Measurements from ENCODE around the gene IL13. TPM values are rescaled to one million over a fixed set of nuclear protein-coding genes. Genes with fewer than 3 reads are reported as not detected.

The IL13 gene
- polyA plus RNA-seq, 1 donor (not counting 4 experiments of a cell fraction or from before 2014, with no cell fraction given) = not detected

- Histone ChIP-seq H3K4me3 (ENCODE audit: control insufficient read depth in 2 of 3, extremely low read depth in 1 of 3, insufficient read depth in 2 of 3, low read depth in 1 of 3, low read length in 3 of 3) (no peak overlapping the region), H3K27ac (ENCODE audit: control insufficient read depth, insufficient read depth, low read length) (no peak overlapping the region), H4K20me1 (ENCODE audit: control insufficient read depth, extremely low read depth, insufficient read depth, low read length) (no peaks in the 10 kb centered on the region), H3K9me1 (ENCODE audit: control insufficient read depth, extremely low read depth, insufficient read depth, low read length) (no peaks in the 10 kb centered on the region), H2AFZ (ENCODE audit: control insufficient read depth, low read length) (no peak overlapping the region), H3K36me3 (ENCODE audit: control insufficient read depth in 2 of 2, extremely low read depth in 1 of 2, insufficient read depth in 2 of 2, low read length in 2 of 2) (no peaks in the 10 kb centered on the region), H3K9me3 (ENCODE audit: control insufficient read depth, low read depth, low read length) (no peaks in the 10 kb centered on the region), H3K27me3 (ENCODE audit: control insufficient read depth, extremely low read depth, insufficient read depth, low read length) (no peaks in the 10 kb centered on the region), H3K4me2 (ENCODE audit: control insufficient read depth, extremely low read depth, insufficient read depth, low read depth, low read length) (no peak overlapping the region), H3K4me1 (ENCODE audit: control insufficient read depth, extremely low read depth, insufficient read depth, low read length) (no peaks in the 10 kb centered on the region), H3K9ac (ENCODE audit: control insufficient read depth, extremely low read depth, insufficient read depth, low read length) (no peak overlapping the region), H3K79me2 (ENCODE audit: control insufficient read depth, insufficient read depth, low read length) (no peaks in the 10 kb centered on the region)
- dilution Hi-C loops (cut with MboI; ENCODE audit: extremely low pct_ligation_motif_present, low sequenced_read_pairs) = no loop called here
- TF ChIP-seq CTCF (optimal IDR thresholded peaks at IDR 0.05 in 1 of 3, IDR thresholded peaks at IDR 0.05 in 1 of 3, conservative IDR thresholded peaks at IDR 0.05 in 1 of 3; ENCODE audit: extremely low read depth in 1 of 3, insufficient read depth in 2 of 3, low read length in 3 of 3) = no peak
- TF ChIP-seq EZH2 (IDR thresholded peaks at IDR 0.05; ENCODE audit: low read length) = no peak
- DNase-seq (ENCODE audit: low read depth, low spot score) = no peak
- no peak for FAIRE-seq
Measured at GRCh38 chr5:132663771-132664695, 6.1 kb downstream of the IL13 start.

- H2AFZ ChIP-seq (ENCODE audit: control insufficient read depth, low read length) = no peak overlapping the region
- DNase-seq (ENCODE audit: low read depth, low spot score) (no peak), FAIRE-seq (no peak)
- H3K79me2 ChIP-seq (ENCODE audit: control insufficient read depth, insufficient read depth, low read length) = no peaks in the 10 kb centered on the region
- H3K4me1 ChIP-seq (ENCODE audit: control insufficient read depth, extremely low read depth, insufficient read depth, low read length) = no peaks in the 10 kb centered on the region
- H3K9ac ChIP-seq (ENCODE audit: control insufficient read depth, extremely low read depth, insufficient read depth, low read length) = no peak overlapping the region
- TF ChIP-seq CTCF (optimal IDR thresholded peaks at IDR 0.05 in 1 of 3, IDR thresholded peaks at IDR 0.05 in 1 of 3, conservative IDR thresholded peaks at IDR 0.05 in 1 of 3; ENCODE audit: extremely low read depth in 1 of 3, insufficient read depth in 2 of 3, low read length in 3 of 3) (no peak), EZH2 (IDR thresholded peaks at IDR 0.05; ENCODE audit: low read length) (no peak)
- no peaks in the 10 kb centered on the region for H3K27me3 ChIP-seq (ENCODE audit: control insufficient read depth, extremely low read depth, insufficient read depth, low read length)
- no peak overlapping the region for H3K27ac ChIP-seq (ENCODE audit: control insufficient read depth, insufficient read depth, low read length)
- dilution Hi-C loops (cut with MboI; ENCODE audit: extremely low pct_ligation_motif_present, low sequenced_read_pairs) = no loop called here
- H3K9me3 ChIP-seq (ENCODE audit: control insufficient read depth, low read depth, low read length) = no peaks in the 10 kb centered on the region
- H3K9me1 ChIP-seq (ENCODE audit: control insufficient read depth, extremely low read depth, insufficient read depth, low read length) = no peaks in the 10 kb centered on the region
- no peak overlapping the region for H3K4me2 ChIP-seq (ENCODE audit: control insufficient read depth, extremely low read depth, insufficient read depth, low read depth, low read length)
- H4K20me1 ChIP-seq (ENCODE audit: control insufficient read depth, extremely low read depth, insufficient read depth, low read length) = no peaks in the 10 kb centered on the region
- no peaks in the 10 kb centered on the region for H3K36me3 ChIP-seq (ENCODE audit: control insufficient read depth in 2 of 2, extremely low read depth in 1 of 2, insufficient read depth in 2 of 2, low read length in 2 of 2)
- H3K4me3 ChIP-seq (ENCODE audit: control insufficient read depth in 2 of 3, extremely low read depth in 1 of 3, insufficient read depth in 2 of 3, low read depth in 1 of 3, low read length in 3 of 3) = no peak overlapping the region
Measured at GRCh38 chr5:132664696-132665209, 6.8 kb downstream of the IL13 start.

Data from keratinocyte (primary cell).